SK-N-SH treated with all-trans-retinoic acid at 6 μM for 48 hours (cell line): ENCODE results near the gene CHSY3.

Experiments
- ATAC-seq: fragments of 200-7000 bp; cut with Tn5 transposase; 3 replicates; pipeline ENCODE4 v1.9.1; 2020; ENCODE audit warnings: mild to moderate bottlenecking, moderate library complexity
- ARNTL ChIP-seq: fragments of 450-650 bp; formaldehyde crosslinking; IDR thresholded peaks from 2 replicates; pipeline ENCODE4 v1.5.0; 2020; ENCODE audit warnings: low read depth, mild to moderate bottlenecking, moderate library complexity, borderline replicate concordance
- BACH2 ChIP-seq: fragments of 250-450 bp; sonication (Bioruptor Pico); IDR thresholded peaks from 2 replicates; pipeline ENCODE4 v1.9.0; 2021; ENCODE audit warnings: mild to moderate bottlenecking, borderline replicate concordance
- CSDC2 ChIP-seq: fragments of 250-450 bp; sonication (Bioruptor Pico); IDR thresholded peaks from 2 replicates; pipeline ENCODE4 v1.5.0; 2020; ENCODE audit warnings: mild to moderate bottlenecking, moderate library complexity
- GLIS3 ChIP-seq: fragments of 250-450 bp; sonication (Bioruptor Pico); IDR thresholded peaks from 2 replicates; pipeline ENCODE4 v1.5.0; 2020; ENCODE audit warnings: mild to moderate bottlenecking, moderate library complexity
- ISL1 ChIP-seq: fragments of 250-450 bp; sonication (Bioruptor Pico); IDR thresholded peaks from 2 replicates; pipeline ENCODE4 v2.1.2; 2022; ENCODE audit warnings: mild to moderate bottlenecking, moderate library complexity
- PPARA ChIP-seq: fragments of 250-450 bp; sonication (Bioruptor Pico); IDR thresholded peaks from 2 replicates; pipeline ENCODE4 v1.5.0; 2020; ENCODE audit warnings: mild to moderate bottlenecking, borderline replicate concordance
- SNAI2 ChIP-seq: fragments of 250-450 bp; sonication (Bioruptor Pico); IDR thresholded peaks from 2 replicates; pipeline ENCODE4 v1.5.0; 2020; ENCODE audit warnings: mild to moderate bottlenecking, moderate library complexity
- ZC3H10 ChIP-seq: fragments of 250-450 bp; sonication (Bioruptor Pico); IDR thresholded peaks from 2 replicates; pipeline ENCODE4 v1.5.1; 2021; ENCODE audit warnings: mild to moderate bottlenecking, moderate library complexity
- ZFP3 ChIP-seq: fragments of 250-450 bp; sonication (Bioruptor Pico); IDR thresholded peaks from 2 replicates; pipeline ENCODE4 v1.5.0; 2020; ENCODE audit warnings: mild to moderate bottlenecking, moderate library complexity
- ZFP30 ChIP-seq: fragments of 450-650 bp; formaldehyde crosslinking; IDR thresholded peaks from 2 replicates; pipeline ENCODE4 v1.5.0; 2022; ENCODE audit warnings: mild to moderate bottlenecking, moderate library complexity
- ZNF565 ChIP-seq: fragments of 450-650 bp; formaldehyde crosslinking; conservative IDR thresholded peaks from 2 replicates; pipeline ENCODE4 v1.5.0; 2020; ENCODE audit warnings: low read depth, mild to moderate bottlenecking, moderate library complexity
- ZNF70 ChIP-seq: fragments of 450-650 bp; formaldehyde crosslinking; IDR thresholded peaks from 2 replicates; pipeline ENCODE4 v1.5.0; 2020; ENCODE audit warnings: mild to moderate bottlenecking, moderate library complexity
- ZNF8 ChIP-seq: fragments of 450-650 bp; formaldehyde crosslinking; IDR thresholded peaks from 2 replicates; pipeline ENCODE4 v1.5.0; 2020; ENCODE audit warnings: mild to moderate bottlenecking, moderate library complexity
- TF ChIP-seq, protein P1 (sequence below): fragments of 250-450 bp; sonication (Bioruptor Pico); IDR thresholded peaks from 2 replicates; pipeline ENCODE4 v1.8.0; 2021; ENCODE audit warnings: low read depth, mild to moderate bottlenecking, moderate library complexity, borderline replicate concordance
- TF ChIP-seq, protein P2 (sequence below): fragments of 250-450 bp; sonication (Bioruptor Pico); IDR thresholded peaks from 2 replicates; pipeline ENCODE4 v1.5.1; 2021; ENCODE audit warnings: mild to moderate bottlenecking, moderate library complexity
- TF ChIP-seq, protein P3 (sequence below): fragments of 250-450 bp; sonication (Bioruptor Pico); IDR thresholded peaks from 2 replicates; pipeline ENCODE4 v1.5.0; 2020; ENCODE audit warnings: mild to moderate bottlenecking, moderate library complexity
- TF ChIP-seq, protein P4 (sequence below): fragments of 250-450 bp; sonication (Bioruptor Pico); IDR thresholded peaks from 2 replicates; pipeline ENCODE4 v1.8.0; 2020; ENCODE audit warnings: mild to moderate bottlenecking, moderate library complexity, borderline replicate concordance
- TF ChIP-seq, protein P5 (sequence below): fragments of 250-450 bp; sonication (Bioruptor Pico); IDR thresholded peaks from 2 replicates; pipeline ENCODE4 v1.5.1; 2020; ENCODE audit warnings: low read depth, mild to moderate bottlenecking, moderate library complexity

The CHSY3 gene

DNA sequence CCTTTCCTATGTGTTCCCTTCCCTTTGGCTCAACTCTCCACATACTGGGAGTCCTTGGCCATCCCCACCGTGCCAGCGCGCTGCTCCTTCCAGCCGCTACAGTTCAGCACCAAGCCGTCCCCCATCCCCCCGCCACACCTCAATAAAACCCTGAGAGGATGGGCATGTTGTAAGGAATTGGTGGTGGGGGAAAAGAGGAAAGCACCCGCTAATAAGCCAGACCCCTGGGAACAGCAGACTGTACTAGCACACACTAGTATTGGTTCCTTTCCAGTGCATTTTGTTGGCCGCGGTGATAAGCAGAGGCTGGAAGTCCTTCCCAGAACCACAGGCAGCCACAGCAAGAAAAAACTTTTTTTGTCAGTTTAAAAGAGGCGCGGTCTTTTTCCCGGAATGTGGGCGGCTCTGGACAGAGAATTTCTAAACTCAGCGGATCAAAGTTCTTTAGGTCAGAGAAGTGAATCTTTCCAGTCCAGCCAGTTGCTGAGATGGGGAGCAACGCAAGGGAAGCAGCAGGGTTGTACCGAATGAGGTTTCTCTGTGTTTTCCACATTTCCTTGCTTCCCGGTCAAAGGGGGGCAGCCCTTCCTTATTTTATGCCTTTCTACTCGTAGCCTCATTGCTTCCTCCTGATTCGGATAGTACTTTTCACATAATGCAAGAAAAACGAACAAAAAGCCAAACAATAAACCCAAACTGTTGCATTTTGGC lies 2.1 kb downstream of the CHSY3 start:
- TF ChIP-seq ZFP30 (CRISPR knock-in tag): no peak
- ATAC-seq: no peak

GRCh38 chr5:129909225-129909624 lies 5.0 kb downstream of the CHSY3 start:
- ATAC-seq: no peak
- TF ChIP-seq BACH2: no peak
- TF ChIP-seq, protein P1, sequence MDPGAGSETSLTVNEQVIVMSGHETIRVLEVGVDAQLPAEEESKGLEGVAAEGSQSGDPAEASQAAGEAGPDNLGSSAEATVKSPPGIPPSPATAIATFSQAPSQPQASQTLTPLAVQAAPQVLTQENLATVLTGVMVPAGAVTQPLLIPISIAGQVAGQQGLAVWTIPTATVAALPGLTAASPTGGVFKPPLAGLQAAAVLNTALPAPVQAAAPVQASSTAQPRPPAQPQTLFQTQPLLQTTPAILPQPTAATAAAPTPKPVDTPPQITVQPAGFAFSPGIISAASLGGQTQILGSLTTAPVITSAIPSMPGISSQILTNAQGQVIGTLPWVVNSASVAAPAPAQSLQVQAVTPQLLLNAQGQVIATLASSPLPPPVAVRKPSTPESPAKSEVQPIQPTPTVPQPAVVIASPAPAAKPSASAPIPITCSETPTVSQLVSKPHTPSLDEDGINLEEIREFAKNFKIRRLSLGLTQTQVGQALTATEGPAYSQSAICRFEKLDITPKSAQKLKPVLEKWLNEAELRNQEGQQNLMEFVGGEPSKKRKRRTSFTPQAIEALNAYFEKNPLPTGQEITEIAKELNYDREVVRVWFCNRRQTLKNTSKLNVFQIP (CRISPR knock-in tag): no peak
- no peak for TF ChIP-seq ZFP3
- no peak for TF ChIP-seq ZNF70 (CRISPR knock-in tag)

DNA sequence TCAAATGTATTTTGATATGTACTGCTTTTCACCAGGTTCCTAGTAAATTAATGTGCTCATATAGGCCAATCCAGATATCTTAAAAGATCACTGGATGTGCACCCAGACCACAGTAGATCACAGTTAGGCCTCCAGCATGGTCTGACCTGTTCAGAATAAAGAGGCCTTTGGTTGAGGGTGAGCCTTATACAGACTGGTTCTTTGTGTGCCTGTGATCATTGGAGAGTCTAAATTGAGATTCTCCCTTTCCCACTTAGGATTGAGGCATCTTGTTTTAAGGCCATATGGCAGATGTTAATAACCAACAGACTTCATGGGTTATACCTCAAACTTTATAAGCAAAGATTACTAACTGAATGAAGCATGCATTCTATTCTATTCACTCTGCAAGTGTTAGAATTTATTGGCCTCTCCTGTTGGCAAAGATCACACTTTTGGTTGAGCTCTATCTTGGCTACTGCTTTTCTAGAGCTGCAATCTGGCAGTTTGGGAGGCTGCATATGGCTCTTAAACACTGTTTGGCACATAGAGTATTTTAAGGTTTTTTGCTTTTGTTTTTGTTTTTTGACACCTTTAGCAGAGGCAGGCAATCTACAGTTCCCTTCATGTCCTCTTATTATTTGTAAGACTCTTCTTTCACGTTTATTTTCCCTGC lies 8.5 kb downstream of the CHSY3 start:
- ATAC-seq: no peak
- TF ChIP-seq ZC3H10 (CRISPR knock-in tag): no peak
- TF ChIP-seq, protein P2, sequence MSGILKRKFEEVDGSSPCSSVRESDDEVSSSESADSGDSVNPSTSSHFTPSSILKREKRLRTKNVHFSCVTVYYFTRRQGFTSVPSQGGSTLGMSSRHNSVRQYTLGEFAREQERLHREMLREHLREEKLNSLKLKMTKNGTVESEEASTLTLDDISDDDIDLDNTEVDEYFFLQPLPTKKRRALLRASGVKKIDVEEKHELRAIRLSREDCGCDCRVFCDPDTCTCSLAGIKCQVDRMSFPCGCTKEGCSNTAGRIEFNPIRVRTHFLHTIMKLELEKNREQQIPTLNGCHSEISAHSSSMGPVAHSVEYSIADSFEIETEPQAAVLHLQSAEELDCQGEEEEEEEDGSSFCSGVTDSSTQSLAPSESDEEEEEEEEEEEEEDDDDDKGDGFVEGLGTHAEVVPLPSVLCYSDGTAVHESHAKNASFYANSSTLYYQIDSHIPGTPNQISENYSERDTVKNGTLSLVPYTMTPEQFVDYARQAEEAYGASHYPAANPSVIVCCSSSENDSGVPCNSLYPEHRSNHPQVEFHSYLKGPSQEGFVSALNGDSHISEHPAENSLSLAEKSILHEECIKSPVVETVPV (CRISPR knock-in tag): no peak
- no peak for TF ChIP-seq ARNTL (CRISPR knock-in tag)
- no peak for TF ChIP-seq BACH2
- TF ChIP-seq, protein P3, sequence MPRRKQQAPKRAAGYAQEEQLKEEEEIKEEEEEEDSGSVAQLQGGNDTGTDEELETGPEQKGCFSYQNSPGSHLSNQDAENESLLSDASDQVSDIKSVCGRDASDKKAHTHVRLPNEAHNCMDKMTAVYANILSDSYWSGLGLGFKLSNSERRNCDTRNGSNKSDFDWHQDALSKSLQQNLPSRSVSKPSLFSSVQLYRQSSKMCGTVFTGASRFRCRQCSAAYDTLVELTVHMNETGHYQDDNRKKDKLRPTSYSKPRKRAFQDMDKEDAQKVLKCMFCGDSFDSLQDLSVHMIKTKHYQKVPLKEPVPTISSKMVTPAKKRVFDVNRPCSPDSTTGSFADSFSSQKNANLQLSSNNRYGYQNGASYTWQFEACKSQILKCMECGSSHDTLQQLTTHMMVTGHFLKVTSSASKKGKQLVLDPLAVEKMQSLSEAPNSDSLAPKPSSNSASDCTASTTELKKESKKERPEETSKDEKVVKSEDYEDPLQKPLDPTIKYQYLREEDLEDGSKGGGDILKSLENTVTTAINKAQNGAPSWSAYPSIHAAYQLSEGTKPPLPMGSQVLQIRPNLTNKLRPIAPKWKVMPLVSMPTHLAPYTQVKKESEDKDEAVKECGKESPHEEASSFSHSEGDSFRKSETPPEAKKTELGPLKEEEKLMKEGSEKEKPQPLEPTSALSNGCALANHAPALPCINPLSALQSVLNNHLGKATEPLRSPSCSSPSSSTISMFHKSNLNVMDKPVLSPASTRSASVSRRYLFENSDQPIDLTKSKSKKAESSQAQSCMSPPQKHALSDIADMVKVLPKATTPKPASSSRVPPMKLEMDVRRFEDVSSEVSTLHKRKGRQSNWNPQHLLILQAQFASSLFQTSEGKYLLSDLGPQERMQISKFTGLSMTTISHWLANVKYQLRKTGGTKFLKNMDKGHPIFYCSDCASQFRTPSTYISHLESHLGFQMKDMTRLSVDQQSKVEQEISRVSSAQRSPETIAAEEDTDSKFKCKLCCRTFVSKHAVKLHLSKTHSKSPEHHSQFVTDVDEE (CRISPR knock-in tag): no peak
- TF ChIP-seq, protein P4, sequence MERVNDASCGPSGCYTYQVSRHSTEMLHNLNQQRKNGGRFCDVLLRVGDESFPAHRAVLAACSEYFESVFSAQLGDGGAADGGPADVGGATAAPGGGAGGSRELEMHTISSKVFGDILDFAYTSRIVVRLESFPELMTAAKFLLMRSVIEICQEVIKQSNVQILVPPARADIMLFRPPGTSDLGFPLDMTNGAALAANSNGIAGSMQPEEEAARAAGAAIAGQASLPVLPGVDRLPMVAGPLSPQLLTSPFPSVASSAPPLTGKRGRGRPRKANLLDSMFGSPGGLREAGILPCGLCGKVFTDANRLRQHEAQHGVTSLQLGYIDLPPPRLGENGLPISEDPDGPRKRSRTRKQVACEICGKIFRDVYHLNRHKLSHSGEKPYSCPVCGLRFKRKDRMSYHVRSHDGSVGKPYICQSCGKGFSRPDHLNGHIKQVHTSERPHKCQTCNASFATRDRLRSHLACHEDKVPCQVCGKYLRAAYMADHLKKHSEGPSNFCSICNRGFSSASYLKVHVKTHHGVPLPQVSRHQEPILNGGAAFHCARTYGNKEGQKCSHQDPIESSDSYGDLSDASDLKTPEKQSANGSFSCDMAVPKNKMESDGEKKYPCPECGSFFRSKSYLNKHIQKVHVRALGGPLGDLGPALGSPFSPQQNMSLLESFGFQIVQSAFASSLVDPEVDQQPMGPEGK (CRISPR knock-in tag): no peak
- TF ChIP-seq, protein P5, sequence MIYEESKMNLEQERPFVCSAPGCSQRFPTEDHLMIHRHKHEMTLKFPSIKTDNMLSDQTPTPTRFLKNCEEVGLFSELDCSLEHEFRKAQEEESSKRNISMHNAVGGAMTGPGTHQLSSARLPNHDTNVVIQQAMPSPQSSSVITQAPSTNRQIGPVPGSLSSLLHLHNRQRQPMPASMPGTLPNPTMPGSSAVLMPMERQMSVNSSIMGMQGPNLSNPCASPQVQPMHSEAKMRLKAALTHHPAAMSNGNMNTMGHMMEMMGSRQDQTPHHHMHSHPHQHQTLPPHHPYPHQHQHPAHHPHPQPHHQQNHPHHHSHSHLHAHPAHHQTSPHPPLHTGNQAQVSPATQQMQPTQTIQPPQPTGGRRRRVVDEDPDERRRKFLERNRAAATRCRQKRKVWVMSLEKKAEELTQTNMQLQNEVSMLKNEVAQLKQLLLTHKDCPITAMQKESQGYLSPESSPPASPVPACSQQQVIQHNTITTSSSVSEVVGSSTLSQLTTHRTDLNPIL (CRISPR knock-in tag): no peak
- no peak for TF ChIP-seq GLIS3 (CRISPR knock-in tag)
- no peak for TF ChIP-seq ZFP3
- TF ChIP-seq PPARA (CRISPR knock-in tag): no peak
- TF ChIP-seq SNAI2 (CRISPR knock-in tag): no peak
- TF ChIP-seq CSDC2 (CRISPR knock-in tag): no peak
- TF ChIP-seq, all 23 proteins: peak for 0

DNA sequence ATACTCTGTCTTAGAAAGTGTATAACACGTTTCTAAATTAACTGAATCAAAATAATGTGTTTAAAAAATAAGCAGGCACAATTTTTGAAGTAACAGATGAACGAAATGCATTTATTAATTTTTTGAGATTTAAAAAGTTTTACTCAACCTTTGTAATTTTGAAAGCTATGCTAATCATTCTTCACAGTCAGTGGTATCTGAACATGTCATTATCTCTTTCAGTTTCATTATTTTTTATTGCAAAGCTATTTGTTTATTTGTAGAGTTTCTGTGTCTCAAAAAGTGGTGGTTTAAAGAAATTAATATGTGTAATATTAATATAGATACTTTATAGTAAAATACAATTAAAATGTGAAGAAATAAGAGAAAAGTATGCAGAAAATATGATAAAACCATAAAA lies 11.2 kb downstream of the CHSY3 start:
- no peak for ATAC-seq
- no peak for TF ChIP-seq PPARA (CRISPR knock-in tag)
- TF ChIP-seq, protein P1 (CRISPR knock-in tag): no peak
- TF ChIP-seq ZNF8 (CRISPR knock-in tag): no peak
- TF ChIP-seq GLIS3 (CRISPR knock-in tag): no peak
- TF ChIP-seq ZFP3: no peak
- TF ChIP-seq ZNF565 (CRISPR knock-in tag): no peak
- TF ChIP-seq, protein P4 (CRISPR knock-in tag): no peak
- TF ChIP-seq ISL1 (CRISPR knock-in tag): no peak
- no peak for TF ChIP-seq ZFP30 (CRISPR knock-in tag)
